Mucosa of rectum (tissue), 2 donors: ENCODE measurements around the gene RPL35.
"Not testable (repeated sequence)": the region's sequence is repeated elsewhere in the genome, so short reads cannot be mapped to it uniquely, and the experiment has no call there.

ENCODE experiments used
- H3K27ac ChIP-seq, 2 donors: one replicate each; pipeline ENCODE4 v1.7.0; 2013; ENCODE audit warnings: inconsistent platforms in 2 of 2, low read depth in 2 of 2, low read length in 2 of 2
- H3K27me3 ChIP-seq, 2 donors: one replicate each; pipeline ENCODE4 v1.7.0; 2013; ENCODE audit warnings: low read length in 2 of 2; ENCODE audit not compliant: control insufficient read depth in 2 of 2, insufficient read depth in 2 of 2
- H3K36me3 ChIP-seq, 2 donors: one replicate each; pipeline ENCODE4 v1.7.0; 2013; ENCODE audit warnings: low read length in 2 of 2; ENCODE audit not compliant: control insufficient read depth in 2 of 2, insufficient read depth in 2 of 2
- H3K4me1 ChIP-seq, 2 donors: one replicate each; pipeline ENCODE4 v1.7.0; 2013; ENCODE audit warnings: low read length in 2 of 2, mild to moderate bottlenecking in 1 of 2; ENCODE audit not compliant: control insufficient read depth in 2 of 2, insufficient read depth in 2 of 2
- H3K4me3 ChIP-seq, 2 donors: one replicate each; pipeline ENCODE4 v1.7.0; 2013; ENCODE audit warnings: low read length in 2 of 2
- H3K9ac ChIP-seq, 2 donors: one replicate each; pipeline ENCODE4 v1.7.0; 2013; ENCODE audit warnings: low read length in 2 of 2, low read depth in 1 of 2, mild to moderate bottlenecking in 1 of 2
- H3K9me3 ChIP-seq, 2 donors: one replicate each; pipeline ENCODE4 v1.7.0; 2013; ENCODE audit warnings: low read length in 2 of 2; ENCODE audit not compliant: control insufficient read depth in 2 of 2
- donor health status: healthy.
- donor health status: Normal muscosa, but diverticular disease.

RPL35 gene

GRCh38 chr9:124853605-124854143 is 8.1 kb downstream of the RPL35 start:
- H3K4me1 ChIP-seq = peaks cover 6 to 12% of the 10 kb centered on the region in 2 donors
- H3K9me3 ChIP-seq = no peaks in the 10 kb centered on the region
- no peak overlapping the region for H3K27ac ChIP-seq
- peaks cover 14 to 22% of the 10 kb centered on the region in 2 donors for H3K36me3 ChIP-seq
- H3K4me3 ChIP-seq = peak overlapping the region; percentile 60 to 69
- H3K9ac ChIP-seq = peak overlapping the region in 1 of 2 donors; percentile 41
- no peaks in the 10 kb centered on the region for H3K27me3 ChIP-seq

- Histone ChIP-seq H3K4me3 (peak within 1 kb of the TSS; percentile 60 to 69), H3K9ac (peak within 1 kb of the TSS; percentile 17 to 41), H3K27ac (no peak within 1 kb of the TSS), H3K4me1 (peaks cover 6 to 12% of the 10 kb centered on the region in 2 donors), H3K36me3 (peaks cover 7 to 15% of the 10 kb centered on the region in 2 donors), H3K9me3 (no peaks in the 10 kb centered on the region), H3K27me3 (no peaks in the 10 kb centered on the region)
These were observed 8.8 kb downstream of the RPL35 start, which contains the start of gene WDR38 for GRCh38 chr9:124852829-124853531. TSS of gene WDR38 (plus strand) at chr9:124853460. CDS start at chr9:124853532, 72 bp downstream.

- Histone ChIP-seq H3K9ac (peak overlapping the region; percentile 17 to 41), H3K27me3 (no peaks in the 10 kb centered on the region), H3K4me1 (peaks cover 6 to 12% of the 10 kb centered on the region in 2 donors), H3K27ac (no peak overlapping the region), H3K9me3 (no peaks in the 10 kb centered on the region), H3K4me3 (peak overlapping the region; percentile 60 to 69), H3K36me3 (peaks cover under 1 to 8% of the 10 kb centered on the region in 2 donors)
These were observed 9.5 kb downstream of the RPL35 start for GRCh38 chr9:124852121-124852828.

- Histone ChIP-seq H3K4me3 (no peak overlapping the region), H3K9ac (peak overlapping the region in 1 of 2 donors; percentile 6), H3K4me1 (peaks cover 6 to 12% of the 10 kb centered on the region in 2 donors), H3K27me3 (no peaks in the 10 kb centered on the region), H3K27ac (no peak overlapping the region), H3K36me3 (no peaks in the 10 kb centered on the region), H3K9me3 (no peaks in the 10 kb centered on the region)
These were observed 12.0 kb downstream of the RPL35 start for GRCh38 chr9:124849801-124850200.

- H3K4me3 ChIP-seq = no peak overlapping the region
- H3K9me3 ChIP-seq = no peaks in the 10 kb centered on the region
- no peak overlapping the region for H3K9ac ChIP-seq
- no peaks in the 10 kb centered on the region for H3K4me1 ChIP-seq
- no peaks in the 10 kb centered on the region for H3K27me3 ChIP-seq
- no peak overlapping the region for H3K27ac ChIP-seq
- no peaks in the 10 kb centered on the region for H3K36me3 ChIP-seq
These were observed 14.8 kb downstream of the RPL35 start for GRCh38 chr9:124846969-124847368.

GRCh38 chr9:124846467-124846866 is 15.3 kb downstream of the RPL35 start:
- H3K9me3 ChIP-seq = not testable (repeated sequence)

GRCh38 chr9:124844291-124844690 is 17.5 kb downstream of the RPL35 start:
- Histone ChIP-seq H3K9me3 (no peaks in the 10 kb centered on the region), H3K36me3 (no peaks in the 10 kb centered on the region), H3K4me1 (no peaks in the 10 kb centered on the region), H3K27me3 (no peaks in the 10 kb centered on the region), H3K9ac (no peak overlapping the region), H3K4me3 (no peak overlapping the region), H3K27ac (no peak overlapping the region)

More at GRCh38 chr9:124846467-124846866, 15.3 kb downstream of the RPL35 start:
- not testable (repeated sequence) for H3K36me3 ChIP-seq, H3K27me3 ChIP-seq, H3K4me3 ChIP-seq, H3K27ac ChIP-seq, H3K9ac ChIP-seq, H3K4me1 ChIP-seq

GRCh38 chr9:124843456-124844034 is 18.2 kb downstream of the RPL35 start:
- Histone ChIP-seq H3K9ac (no peak overlapping the region), H3K4me3 (no peak overlapping the region), H3K9me3 (no peaks in the 10 kb centered on the region), H3K4me1 (no peaks in the 10 kb centered on the region), H3K36me3 (no peaks in the 10 kb centered on the region), H3K27me3 (no peaks in the 10 kb centered on the region), H3K27ac (no peak overlapping the region)

GRCh38 chr9:124841075-124841821 is 20.5 kb downstream of the RPL35 start:
- no peaks in the 10 kb centered on the region for H3K27me3 ChIP-seq
- H3K4me3 ChIP-seq = no peak overlapping the region
- H3K9me3 ChIP-seq = no peaks in the 10 kb centered on the region
- H3K4me1 ChIP-seq = no peaks in the 10 kb centered on the region
- no peak overlapping the region for H3K9ac ChIP-seq
- no peaks in the 10 kb centered on the region for H3K36me3 ChIP-seq
- H3K27ac ChIP-seq = no peak overlapping the region
